ENCODE measurements around the gene TMEM59L.

DNA sequence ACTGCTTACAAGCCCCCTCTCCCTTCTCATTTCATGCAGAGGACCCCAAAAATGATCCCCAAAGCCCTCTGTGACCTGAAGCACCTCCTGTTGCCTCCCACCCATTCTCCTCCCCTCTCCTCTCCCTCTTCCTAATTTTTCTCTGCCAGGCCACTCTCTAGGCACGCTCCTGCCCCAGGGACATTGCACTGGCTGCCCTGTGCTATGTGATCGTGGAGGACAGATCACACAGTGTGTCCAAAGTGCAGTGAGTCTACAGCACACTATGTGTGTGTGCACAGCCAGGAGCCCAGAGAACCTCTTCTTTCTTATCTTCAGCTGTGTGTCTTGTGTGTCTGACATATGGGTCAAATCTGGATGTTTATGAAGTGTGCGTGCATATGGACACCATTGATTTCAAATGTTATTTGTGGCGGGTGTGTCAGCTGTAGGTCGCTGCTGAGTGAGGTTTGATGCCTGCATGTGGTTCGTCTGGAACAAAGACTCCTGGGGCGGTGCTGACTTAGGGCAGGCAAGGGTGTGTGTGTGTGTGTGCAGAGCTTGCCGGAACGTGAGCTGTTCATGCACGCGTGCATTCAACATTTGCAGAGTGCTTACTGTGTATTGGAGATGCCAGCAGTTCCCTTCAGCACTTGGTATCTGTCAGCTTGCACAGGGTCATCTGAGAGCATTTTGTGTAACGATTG lies 22.1 kb downstream of the TMEM59L start:
- TF ChIP-seq CTCF (IDR thresholded peaks at IDR 0.05 in 2 of 3, conservative IDR thresholded peaks at IDR 0.05 in 1 of 3; ENCODE audit: insufficient read depth in 2 of 3, low read depth in 1 of 3, low read length in 3 of 3) (no peak), TCF3 (CRISPR knock-in tag; IDR thresholded peaks at IDR 0.05) (no peak), RBFOX2 (IDR thresholded peaks at IDR 0.05; ENCODE audit: low read depth, low read length) (no peak), TCF7L2 (IDR thresholded peaks at IDR 0.05; ENCODE audit: low read depth, low read length) (no peak), JUND (IDR thresholded peaks at IDR 0.05; ENCODE audit: borderline replicate concordance, low read depth, low read length) (no peak), JUND (tag; IDR thresholded peaks at IDR 0.05; ENCODE audit: borderline replicate concordance, low read depth, low read length) (no peak), RBBP5 (IDR thresholded peaks at IDR 0.05; ENCODE audit: borderline replicate concordance, insufficient read depth, low read length, poor library complexity, severe bottlenecking) (no peak), HDGF (IDR thresholded peaks at IDR 0.05) (no peak), FOXA3 (CRISPR knock-in tag; conservative IDR thresholded peaks at IDR 0.05 in 1 of 2, IDR thresholded peaks at IDR 0.05 in 1 of 2) (no peak)
